ENCODE results near the gene KIAA0930.
"Not testable (repeated sequence)": the region's sequence is repeated elsewhere in the genome, so short reads cannot be mapped to it uniquely, and the experiment has no call there.

KIAA0930 gene

DNA sequence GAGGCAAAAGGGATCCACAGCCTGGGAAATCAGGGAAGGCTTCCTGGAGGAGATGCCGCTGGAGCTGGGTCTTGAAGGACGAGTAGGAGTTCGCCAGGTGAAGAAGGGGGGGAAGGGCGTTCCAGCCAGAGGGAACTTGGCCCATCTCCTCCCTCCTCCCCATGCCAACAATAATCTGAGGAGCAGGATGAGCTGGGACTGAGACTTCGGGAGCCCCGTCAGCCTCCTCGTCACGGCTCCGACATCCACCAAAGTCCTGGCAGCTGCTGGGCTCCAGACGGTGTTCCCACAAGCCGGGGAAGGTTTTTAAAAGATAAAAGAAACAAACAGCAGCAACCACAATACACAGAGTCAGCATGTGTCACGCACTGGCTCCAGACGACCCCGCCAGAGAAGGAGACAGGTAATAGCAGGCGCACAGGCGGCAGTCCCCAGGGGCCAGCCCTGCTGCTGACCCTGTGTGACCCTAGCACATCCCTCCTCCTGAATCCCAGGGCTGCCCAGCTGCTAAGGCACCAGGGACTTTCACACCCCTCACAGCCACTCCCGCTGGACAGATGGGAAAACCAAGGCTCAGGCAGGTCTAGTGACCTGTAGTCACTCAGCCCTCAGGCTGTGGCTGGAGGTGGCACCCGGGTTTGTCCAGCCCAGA, 39.7 kb downstream of the KIAA0930 start:
- FAIRE-seq: no peak

DNA sequence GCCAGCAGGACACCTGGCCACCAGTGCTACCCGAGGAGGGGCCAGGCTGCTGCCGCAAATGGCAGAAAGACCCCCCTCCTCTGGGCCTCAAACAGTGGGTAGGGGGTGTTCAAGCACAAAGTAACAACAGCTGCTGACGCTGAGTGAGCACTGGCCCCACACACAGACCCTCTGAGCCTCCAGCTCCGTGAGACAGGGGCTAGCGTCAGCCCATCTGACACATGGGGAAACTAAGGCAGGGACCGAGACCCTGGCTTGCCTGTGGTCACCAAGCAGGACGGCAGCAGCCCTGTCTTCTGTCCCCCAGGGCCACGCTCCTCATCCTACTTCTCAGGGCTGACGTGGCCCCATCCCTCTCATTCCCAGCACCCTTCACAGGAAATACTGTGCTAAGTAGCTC, 40.5 kb downstream of the KIAA0930 start:
- no peak for FAIRE-seq

DNA sequence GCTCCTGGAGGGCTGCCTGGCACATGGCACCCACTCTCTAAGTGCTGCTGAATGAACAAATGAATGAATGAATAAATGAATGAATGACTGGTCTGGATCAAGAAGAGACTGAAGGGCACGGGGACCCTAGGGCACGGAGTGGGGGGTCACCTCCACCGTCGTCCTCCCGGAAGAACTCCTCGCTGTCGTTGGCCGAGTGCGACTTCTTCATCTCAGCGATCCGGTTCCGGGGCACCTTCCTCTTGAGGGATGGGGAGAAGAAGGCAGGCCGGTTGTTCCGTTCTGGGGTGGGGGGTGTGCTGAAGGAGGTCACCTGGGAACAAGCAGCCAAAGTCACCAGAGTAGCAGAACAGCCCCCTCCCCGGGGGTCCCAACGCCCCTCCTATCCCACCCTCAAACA, 41.0 kb downstream of the KIAA0930 start:
- FAIRE-seq: no peak

DNA sequence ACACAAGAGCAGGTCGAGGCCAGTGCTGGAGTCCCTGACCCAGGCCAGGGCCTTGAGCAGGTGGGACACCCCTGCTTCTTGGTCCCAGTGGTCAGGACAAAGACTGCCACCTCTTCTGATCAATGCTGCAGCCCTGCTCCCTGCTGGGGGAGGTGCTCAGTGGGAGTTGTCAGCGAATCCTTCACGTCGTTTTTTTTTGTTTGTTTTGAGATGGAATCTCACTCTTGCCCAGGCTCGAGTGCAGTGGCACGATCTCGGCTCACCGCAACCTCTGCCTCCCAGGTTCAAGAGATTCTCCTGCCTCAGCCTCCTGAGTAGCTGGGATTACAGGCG, 42.3 kb downstream of the KIAA0930 start:
- no peak for FAIRE-seq

DNA sequence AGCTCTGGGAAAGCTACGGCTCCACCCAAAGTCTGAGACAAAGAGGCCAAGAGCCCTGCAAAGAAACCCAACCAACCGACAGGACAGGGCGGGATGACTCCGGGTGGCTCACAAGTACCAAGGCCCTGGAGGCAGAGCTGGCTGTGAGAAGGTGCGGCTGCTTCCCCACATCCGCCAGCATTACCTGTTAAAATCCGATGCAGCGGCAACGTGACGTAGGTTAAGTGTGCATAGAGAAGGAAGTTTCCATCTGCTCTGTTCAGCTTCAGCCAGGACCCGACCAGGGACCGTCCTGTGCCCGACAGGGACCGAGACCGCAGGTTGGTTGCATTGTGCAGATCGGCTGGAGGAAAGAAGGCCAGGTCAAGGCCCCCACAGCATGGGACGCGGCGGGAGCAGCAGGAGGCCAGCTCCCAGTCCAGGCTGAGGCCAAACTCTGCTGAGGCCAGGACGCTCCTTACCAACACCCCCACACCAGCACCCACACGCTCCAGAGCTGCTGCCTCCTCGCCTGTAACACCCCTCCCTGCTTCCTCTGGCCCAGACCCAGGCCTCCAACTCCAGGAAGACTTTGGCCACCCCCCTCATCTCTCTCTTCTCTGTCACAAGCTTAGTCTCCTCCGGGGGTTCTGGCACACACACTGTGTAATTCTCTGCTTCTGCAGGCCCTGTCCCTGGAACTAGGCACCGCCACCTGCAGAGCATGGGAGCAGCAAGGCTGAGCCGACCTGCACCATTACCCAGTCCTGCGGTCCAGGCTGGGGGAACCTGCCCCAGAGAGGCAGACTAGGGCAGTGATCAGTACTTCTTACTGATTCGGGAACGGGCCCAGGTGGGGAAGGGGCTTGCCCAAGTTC, 42.9 kb downstream of the KIAA0930 start:
- no peak for FAIRE-seq

DNA sequence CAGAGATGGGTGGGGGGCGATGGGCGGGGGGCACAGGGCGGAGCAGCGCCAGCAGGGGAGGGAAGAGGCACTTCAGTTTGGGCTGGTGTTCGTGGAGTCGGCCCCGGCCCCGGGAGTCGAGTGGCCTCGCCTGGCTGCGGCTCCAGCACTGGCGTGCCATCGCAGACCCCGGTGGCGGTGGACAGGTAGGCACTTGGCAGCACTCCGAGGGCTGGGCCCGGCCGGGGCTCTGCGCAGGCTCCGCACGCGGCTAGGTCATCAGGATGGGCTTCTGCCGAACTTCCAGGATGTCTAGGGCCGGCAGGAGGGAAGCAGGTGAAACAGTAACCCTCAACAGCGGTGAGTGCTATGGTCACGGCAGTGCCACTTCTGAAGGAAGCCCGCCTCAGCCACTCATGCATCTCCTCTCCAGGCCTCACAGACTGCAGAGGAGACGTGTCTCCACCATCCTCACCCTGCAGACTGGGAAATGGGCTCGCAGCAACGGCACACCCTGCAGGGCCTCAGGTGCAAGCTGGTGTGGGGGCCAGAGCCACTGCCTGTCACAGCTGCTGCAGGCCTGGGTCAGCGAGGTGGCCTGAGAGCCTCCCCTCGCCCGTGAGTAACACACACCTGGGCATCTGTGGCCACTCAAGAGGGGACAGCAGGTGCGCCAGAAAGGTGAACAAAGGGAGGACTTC, 43.6 kb downstream of the KIAA0930 start:
- FAIRE-seq: no peak

DNA sequence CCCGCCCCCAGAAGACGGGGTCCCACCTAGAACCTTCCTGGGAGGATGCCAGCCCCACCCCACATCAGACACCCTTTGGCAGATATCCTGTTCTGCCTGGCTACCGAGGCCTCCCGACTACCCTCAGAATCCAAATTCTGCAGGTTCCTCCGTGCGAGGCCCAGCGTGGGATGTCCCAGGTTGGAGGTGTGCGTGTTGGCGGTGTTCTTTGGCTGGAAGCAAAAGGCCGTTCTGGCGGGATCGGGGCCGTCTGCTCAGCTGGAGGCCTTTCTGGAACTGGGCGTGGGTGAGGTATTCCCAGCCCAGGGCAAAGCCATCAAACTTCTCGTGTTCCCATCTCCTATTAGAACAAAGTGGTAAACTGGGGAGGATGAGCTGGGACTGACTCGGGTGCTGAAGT, 44.4 kb downstream of the KIAA0930 start:
- no peak for FAIRE-seq

DNA sequence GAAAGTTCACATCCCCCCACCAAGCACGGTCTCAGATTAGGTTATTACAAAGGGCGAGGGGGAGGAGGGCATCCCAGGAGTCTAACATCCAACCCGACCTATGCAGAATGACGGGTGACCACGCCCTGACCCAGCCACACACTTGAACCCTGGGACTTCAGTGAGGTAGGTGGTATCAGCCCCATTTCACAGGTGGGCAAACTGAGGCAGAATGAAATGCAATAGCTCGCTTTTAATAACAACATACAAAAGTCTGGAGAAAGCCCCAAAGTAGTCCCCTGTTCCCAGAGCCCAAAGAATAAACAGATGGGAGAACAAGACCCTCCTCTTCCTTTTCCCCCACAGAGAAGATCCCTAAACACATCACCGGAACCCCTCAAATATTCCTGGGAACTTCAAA, 45.1 kb downstream of the KIAA0930 start:
- no peak for FAIRE-seq

DNA sequence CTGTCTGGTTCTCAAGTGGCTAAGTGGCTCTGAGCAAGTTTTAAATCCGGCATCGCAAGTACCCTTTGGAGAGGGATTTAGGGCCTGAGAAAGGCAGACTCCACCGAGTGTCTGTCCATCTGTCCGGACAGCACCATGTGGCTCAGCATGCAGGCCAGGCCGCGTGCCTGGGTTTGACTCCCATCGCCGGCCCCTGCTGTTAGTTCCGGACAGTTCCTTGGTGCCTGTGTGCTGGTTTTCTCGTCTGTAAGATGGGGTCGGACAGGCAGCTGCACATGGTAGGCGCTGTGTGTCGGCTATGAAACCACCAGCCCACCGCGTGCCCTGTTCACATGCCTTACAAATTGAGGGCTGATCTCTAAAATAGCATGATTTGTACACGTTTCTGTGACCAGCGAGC, 46.0 kb downstream of the KIAA0930 start:
- FAIRE-seq: no peak

DNA sequence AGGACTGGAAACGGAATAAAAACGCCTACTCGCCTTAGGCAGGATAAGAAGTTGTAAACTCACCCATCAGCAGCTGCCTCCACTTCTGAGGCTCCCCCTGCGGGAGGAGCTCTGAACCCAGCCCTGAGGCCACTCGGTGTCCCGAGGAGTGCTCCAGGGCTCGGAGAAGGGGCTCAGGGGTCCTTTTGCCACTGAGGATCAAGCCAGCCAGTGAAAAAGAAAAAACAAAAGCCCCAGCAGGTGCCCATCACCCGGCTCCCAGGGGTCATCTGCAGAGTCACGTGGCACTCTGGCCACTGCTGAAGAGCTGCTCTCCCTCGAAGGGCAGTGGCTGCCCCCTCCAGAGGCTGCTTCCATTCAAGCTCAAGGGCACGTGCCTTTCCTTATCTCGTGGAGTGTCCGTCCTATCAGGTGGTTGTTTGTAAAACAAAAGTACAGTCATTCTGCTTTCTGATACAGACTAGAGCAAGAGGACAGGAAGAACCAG, 48.0 kb downstream of the KIAA0930 start:
- no peak for FAIRE-seq

DNA sequence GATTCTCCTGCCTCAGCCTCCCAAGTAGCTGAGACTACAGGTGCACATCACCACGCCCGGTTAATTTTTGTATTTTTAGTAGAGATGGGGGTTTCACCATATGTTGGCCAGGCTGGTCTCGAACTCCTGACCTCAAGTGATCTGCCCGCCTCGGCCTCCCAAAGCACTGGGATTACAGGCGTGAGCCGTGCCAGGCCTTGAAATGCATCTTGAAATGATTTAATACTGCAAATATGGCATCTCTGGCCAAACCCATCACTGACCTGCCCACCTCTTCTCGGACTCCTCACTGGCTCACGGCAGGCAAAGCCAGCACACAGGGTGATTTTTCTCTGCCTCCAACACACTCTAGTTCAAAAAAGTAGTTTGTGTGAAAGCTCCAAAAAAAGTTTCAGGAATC, 48.9 kb downstream of the KIAA0930 start:
- FAIRE-seq: not testable (repeated sequence)

DNA sequence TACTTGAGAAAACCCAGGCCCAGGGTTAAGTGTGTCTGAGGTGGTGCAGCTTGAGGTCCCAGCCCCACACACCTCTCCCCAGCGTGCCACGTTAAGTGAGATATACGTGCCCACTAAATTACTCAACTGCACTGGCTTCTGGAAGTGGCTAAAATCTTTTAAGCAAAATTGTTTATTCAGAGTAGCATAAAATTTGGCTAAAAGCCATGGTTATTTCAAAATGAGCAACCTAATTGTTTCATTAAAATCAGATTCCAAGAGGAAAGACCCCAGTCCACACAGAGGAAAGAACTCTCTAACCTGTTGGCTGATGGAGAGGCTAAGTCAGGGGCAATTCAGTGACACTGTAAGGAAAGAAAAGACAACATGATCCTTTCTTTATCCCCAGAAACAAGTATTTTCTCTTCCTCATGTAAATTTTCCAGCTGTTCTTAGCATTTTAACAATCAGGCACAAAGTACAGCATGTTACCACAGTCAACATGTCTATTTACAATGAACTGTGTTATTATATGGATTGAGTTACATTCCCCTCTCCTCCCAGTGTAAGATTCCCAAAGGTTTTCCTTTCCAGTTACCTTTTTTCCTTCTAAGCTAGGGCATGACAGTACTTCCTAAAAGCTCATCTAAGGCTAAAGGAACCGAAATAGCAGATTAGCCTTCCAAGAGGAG, 50.4 kb downstream of the KIAA0930 start:
- no peak for FAIRE-seq

DNA sequence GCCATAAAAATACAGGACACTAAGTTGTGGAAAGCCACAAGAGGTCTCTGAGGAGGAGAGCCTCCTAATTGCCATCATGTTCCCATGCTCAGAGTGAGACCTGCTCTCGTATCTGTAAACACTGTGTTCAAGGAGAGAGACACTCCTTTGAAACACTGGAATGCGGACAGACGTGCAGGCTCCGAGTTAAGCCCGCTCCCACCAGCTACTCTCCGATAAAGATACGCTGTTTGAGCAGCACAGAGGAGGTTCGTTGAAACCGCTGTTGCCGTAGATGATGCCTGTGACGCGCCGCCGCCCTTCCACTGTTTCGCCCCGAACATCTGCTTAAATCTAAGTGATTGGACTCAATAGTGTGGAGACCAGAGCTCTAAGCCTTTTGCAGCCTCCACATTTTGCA, 51.9 kb downstream of the KIAA0930 start:
- FAIRE-seq: no peak

DNA sequence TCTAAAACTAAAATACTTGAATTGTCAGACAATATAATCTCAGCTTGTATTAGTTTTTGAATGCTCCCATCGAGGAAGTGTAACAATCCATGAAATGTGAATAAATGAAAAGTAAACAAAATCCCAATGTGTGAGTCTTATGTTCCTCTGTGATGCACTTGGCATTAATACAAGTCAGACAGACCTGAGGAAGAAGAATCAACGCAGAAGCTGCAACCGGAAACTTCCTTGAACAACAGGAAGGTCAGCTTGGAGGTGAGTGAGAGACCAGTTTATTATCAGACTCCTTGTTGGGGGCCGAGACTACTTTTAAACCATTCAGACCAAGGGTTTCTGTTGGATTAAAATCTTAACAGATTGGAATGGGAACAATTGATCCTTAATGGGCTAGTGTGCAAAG, 52.8 kb downstream of the KIAA0930 start:
- peak; percentile 30 for FAIRE-seq

DNA sequence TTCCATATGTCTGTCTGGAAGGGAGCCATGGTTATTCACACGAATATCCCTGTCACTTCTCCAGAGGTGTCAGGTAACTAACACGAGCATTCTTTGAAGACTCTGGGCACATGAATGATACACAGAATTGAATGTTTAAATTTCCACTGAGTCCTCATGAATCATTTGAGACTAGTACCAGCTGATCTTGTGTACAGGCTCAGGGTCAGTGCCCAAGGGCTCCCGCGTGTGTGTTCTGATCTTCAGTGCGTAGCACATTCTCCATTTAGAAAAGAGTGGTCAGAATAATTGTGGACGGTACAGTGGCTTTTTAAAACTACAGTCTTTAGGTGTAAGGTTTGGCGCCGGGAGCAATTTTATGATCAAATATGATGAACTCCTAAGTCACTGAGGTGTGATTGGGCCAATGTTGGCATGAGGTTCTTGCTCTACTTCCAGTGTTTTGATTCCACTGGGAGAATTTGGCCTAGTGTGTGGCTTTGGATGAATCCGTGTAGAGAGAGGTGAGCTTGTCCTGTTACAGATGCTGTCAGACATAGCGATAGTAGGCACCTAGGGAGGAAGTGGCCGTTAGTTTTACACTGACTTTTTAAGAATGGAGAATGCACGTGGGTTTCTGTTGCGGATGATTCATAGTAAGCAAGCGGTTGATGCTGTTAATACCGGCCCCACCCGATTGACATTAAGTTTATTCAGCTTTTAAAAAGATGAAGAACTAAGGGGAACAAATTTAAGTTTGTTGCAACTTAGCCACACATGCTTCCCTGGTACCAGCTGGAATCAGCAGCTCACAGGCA, 54.8 kb downstream of the KIAA0930 start:
- no peak for FAIRE-seq

DNA sequence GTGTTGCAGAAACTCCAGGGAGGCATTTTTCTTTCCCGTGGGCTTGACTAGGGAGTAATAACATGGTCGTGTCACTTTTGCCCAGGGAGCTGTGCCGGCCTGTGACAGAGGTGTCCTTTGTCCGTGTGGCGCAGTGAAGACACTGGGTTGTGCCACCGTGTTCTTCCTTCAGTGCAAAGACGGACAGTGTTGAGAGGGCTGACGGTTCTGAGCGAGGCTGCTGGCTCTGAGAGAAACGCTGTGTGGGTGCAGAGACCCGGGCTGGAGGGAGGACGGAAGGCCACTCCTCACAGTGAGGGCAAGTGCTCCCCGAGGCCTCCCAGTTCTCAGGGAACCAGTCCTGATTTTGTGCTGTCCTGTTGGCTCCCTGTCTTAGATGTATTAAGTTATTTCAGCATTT, 56.7 kb downstream of the KIAA0930 start:
- no peak for FAIRE-seq

DNA sequence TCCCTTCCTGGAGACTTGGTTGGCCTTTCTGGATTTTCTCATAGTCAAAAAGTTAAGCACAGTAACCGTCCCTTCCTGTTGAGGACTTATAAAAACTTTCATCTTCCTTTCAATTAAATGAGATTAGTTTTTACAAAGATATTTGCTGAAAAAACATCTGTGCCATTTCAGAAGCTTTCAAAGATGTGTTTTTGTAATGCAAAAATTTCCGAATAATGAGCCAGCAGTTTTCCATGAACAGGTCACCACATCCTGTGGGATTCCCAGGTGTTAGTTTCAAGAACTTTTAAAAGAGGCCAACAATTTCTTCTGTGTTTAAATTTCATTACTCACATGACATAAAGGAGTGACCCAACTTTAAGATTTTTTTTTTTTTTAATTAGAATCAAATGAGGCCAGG, 58.9 kb downstream of the KIAA0930 start:
- FAIRE-seq: no peak

DNA sequence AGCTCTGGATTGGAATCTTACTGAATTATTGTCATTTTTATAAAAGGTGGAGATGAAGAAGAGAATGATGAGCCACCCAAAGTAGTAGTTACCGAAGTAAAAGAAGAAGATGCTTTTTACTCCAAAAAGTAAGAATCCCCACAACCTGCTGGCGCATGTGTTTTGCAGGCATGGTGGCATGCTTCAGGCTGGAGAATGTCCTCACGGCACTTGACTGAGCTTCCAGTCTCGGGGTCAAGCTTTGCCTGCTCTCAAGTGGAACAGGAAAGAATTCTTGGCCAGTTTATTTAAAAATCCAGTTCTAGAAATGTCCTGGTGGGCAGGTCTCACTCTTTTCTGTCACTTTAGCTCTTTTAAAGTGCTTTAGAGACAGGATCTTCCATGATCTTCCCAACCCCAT, 59.5 kb downstream of the KIAA0930 start:
- FAIRE-seq: no peak

DNA sequence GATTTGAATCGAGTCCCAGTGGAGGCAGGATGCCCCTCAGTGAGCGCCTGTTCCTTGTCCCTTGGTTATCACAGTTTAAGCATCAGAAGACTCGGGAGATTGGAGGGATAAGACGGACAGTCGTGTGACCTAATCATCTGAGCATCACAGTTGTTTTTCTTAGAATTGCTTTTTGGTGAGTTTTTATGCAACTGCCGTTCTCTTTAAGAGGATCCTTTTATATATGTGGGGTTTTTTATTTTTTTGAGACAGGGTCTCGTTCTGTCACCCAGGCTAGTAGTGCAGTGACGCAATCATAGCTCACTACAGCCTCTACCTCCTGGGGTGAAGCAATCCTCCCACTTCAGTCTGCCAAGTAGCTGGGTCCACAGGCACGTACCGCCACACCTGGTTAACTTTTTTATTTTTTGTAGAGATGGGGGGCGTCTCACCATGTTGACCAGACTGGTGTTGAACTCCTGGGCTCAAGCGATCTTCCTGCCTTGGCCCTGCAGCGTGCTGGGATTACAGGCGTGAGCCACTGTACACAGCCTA, 60.5 kb downstream of the KIAA0930 start:
- no peak for FAIRE-seq

DNA sequence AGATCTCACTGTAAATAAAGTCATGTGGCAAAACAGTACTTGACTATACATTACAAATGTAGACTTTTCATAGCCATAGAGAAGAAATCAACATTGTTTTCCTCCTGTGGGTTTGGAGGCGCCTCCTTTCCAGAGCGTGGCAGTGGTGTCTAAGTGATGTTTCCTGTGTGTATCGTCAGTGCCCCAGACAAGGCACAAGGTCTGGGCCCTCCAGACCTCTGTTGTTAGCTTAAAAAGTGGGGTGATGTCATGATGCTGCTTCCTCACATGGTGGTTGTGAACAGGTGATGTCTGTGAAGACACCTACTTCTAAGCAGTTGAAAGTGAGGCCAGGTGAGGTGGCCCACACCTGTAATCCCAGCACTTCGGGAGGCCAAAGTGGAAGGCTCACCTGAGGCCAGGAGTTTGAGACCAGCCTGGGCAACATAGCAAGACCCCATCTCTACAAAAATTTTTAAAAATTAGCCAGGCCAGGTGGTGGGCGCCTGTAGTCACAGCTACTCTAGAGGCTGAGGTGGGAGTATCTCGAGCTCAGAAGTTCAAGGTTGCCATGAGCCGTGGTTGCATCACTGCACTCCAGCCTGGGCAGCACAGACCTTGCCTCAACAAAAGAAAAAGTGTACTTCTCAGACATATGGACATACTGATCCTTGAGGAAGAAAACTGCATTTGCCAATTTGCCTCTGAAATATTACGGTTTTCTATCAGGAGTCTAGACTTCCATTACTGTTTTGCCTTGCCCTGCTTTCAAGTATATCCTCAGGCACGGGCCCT, 61.2 kb downstream of the KIAA0930 start:
- no peak for FAIRE-seq

DNA sequence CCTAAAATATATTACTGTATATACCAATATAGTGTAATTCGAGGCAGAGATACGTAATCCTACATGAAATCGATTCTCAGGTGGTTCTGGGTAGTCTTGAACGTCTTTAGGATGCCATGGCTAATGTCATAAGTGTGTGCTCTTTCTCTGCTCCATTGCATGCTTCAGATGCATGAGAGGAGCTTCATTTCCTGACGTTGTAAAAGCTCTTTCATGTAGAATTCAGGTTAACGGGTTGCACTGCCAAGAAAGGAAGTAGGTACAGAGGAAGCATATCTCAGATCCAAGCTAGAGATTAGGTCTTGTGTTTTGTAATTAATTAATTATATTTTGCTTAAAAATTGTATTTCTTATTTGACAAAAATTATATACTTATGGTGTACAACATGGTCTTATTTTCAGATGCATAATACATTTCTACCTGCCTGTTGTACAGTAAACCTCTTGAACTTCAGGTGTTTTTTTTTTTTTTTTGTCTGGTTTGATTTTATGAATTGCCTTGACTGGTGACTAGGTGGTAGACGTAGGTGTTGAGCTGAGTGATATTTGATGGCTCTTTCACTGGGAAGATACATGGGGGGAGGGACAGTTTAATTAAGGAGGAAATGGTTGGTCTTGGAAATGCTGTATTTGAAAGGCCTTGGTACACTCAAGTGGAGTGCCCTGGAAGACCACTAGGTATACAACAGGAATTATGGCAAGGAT, 67.7 kb downstream of the KIAA0930 start:
- FAIRE-seq: no peak

All from islet of Langerhans (tissue), 1 donor.